GM18870 (cell line): ENCODE data around the gene NHSL1.
"Not testable (repeated sequence)": the region's sequence is repeated elsewhere in the genome, so short reads cannot be mapped to it uniquely, and the experiment has no call there.

ENCODE experiments used
- ATAC-seq: cut with Tn5 transposase; IDR thresholded peaks from one replicate; pipeline ENCODE4 v1.9.1; 2021; ENCODE audit warnings: moderate library complexity; ENCODE audit not compliant: unreplicated experiment

The NHSL1 gene

DNA sequence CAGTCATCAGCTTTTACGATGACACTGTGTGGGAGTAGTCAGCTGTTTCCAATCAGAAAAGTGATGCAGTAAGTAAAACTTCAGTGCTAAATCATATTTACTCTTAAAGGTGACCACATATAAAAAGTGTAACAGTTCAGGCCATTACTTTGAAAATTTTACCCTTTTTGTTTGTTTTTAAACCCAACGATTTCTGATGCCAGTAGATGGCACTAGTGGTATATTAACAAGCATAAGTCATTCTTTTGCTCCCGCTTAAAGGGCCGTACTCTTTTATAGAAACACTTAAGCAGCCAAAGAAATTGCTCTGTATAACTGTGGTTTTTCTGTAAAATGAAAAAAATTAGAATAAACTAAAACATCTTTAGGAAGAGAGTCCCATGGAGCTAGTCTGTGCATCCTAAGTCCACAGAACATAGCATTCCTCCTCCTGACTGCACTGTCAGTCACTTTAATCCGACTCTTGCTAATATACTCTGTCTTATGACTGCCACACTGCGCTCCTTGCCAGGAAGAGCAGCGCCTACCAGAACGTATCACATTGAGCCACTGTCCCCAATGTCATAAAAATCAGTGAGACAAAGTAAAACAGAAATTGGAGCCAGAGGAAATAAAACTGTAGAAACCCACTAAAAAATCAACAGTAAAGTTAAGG is 70.2 kb downstream of the NHSL1 start:
- no peak for ATAC-seq

DNA sequence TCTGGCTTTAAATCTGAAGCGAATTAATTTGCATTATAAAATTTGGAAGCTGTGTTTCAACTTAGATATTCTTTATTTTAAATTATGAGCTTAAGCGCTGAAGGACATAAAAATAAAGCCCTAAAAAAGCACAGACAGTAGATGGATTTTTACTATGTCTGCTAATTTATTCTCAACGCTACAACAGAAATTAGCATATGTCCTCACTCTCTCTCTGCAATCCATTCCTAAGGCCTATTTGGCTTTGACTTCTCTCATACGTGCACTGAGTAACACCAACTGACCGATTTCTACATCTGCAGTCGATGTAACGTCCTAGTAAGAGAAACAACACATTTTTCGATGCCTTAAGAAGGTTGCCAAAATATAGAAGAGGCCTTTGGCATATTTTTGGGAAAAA is 71.6 kb downstream of the NHSL1 start:
- ATAC-seq, result no peak

DNA sequence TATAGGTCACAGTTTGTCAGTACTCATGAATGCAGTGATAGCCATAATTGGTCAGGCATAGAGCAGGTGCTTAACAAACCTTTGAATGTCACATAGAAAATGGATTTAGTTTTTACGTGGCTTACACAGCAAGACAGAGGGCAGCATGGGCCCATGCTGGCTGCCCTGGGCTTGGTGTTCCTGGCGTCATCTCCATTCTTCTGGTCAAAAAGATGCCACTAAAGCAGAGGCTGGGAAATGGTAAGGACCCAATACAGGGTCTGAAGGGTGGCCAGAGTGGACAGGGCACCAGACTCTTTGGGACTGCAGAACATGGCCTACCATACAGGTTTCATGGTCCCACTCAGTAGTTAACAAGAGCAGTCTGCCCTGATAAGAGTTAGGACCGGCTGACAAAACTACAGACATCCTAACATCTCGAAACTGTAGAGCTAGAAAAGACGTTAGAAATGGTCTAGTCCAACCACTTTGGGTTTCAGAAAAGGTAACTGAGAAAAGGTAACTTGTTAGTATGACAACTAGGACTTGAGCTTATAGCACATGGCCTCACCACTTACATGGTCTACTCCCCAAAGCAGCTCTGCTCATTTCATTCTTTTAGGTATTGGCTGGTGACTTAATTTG is 72.7 kb downstream of the NHSL1 start:
- ATAC-seq, result no peak

DNA sequence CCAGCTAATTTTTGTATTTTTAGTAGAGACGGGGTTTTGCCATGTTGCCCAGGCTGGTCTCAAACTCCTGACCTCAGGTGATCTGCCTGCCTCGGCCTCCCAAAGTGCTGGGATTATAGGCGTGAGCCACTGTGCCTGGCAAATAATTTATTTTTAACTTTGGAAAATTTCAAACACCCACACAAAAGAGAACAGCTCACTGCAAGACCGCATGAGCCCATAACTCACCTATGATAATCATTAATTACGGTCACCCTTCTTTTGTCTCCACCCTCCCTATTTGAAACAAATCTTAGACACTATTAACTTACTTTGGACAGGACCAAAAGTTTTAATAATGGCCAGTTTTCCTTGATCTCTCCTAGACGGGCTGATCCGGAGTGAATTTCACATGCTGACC is 74.0 kb downstream of the NHSL1 start:
- ATAC-seq, result not testable (repeated sequence)

DNA sequence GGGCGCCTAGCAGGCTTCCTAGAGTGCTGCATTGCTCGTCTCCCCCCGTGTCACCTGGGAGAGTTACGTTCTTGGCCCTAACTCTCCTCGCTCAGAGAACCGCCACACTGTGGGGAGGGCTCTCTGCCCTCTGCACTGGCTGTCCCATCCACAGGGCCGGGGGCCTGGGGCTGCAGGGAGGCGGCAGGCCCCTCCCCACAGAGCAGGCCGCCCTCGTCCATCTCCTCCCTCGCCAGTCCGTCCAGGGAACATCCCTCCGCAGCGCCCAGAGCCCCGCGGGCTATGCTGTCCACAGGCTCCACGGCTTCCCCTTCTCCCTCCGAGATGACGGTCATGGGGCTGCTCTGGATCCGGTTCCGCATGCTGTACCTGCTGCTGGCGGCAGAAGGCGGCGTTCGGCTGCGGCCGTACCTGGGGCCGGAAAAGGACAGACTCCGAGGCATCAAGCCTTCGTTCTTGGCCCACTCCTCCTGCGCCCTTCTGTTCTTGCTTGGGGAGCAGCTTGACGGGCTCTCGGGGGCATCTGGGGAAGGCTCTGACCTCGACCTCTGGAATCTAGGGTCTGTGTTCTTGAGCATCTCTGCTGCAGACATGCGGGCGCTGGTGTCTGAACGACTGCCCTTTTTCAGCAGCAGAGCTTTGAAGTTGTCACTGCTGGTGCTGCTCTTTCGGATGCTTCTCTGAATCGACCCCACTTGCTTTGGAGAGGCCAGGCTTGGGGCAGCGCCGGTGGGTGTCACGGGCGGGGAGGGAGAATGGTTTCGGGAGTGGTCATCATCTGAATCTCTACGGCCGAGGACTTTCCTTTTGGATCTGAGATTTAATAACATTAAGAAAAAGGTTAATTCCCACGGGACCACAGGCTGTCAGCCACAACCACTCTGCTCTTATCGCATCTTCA is 75.0 kb downstream of the NHSL1 start:
- ATAC-seq, result no peak

DNA sequence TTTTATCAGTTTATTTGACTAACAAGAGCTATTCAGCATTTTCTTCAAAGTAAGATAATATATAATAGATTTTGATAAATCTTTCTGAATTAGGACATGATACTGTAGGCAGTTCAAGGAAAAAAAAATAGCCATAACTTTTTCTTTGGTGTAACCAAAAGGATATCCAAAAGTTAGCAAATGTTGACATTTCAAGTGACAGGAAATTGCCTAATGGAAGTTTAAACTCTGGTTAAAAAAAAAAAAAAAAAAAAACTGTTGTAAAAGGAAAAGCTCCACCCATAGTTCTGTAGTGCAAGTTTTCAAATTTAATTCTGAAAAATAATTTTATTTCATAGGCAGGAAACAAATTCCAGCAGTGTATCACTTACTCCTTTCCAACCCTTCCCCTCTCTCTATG is 76.4 kb downstream of the NHSL1 start:
- no peak for ATAC-seq

DNA sequence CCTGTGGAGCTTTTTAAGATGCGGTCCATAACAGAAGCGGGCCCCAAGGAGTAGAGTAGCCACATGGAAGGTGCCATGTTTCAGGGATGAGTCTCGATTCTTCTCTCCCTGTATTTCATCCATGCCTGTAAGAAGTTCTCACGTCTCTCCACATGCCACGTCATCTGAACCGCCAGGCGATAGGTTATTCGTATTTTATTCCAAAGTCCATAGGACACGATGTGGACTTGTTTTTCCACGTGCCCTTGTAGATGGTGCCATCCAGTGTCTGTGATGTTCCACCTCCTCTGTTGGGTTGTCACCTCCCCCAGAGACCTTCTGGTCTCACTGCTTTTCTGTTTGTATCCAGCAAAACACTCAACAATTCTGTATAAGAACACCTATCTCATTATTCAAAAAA is 77.7 kb downstream of the NHSL1 start:
- ATAC-seq, result no peak

DNA sequence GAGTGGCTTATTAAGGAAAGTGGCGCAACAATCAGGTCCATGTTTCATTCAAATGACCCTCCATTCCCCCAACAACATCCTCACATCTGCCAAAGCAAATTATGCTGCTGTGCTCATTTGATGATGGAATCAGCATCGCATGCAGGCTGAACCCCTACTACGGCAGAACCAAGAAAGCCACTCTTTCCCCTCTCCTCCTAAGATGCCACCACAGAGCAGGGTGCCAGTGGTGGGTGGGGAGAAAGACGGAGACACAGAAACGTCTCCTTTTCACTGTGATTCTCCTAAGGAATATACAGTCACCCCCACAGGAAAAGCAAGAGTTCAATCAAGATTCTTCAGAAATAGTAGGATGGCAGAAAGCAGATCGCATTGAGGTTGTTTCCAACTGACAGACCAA is 78.2 kb downstream of the NHSL1 start:
- ATAC-seq, result no peak

DNA sequence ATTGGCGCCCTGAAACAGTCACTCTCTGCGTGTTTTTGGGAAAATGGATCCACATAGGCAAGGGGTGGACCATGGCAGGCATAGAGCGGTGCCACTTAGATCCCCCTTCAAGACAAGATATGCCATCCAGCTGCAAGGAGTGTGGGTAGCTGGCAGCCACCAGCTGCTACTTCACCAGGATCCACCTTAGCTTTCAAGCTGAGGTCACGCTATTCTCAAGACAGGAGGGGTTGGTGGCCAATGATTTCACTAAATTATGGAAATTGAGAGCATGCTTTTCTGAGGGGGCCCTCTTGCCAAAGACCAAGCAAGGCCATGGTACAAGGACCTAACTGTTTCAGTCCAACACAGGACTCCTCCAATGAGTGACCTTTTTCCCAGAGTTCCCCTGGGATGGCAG is 78.9 kb downstream of the NHSL1 start:
- ATAC-seq, result no peak

DNA sequence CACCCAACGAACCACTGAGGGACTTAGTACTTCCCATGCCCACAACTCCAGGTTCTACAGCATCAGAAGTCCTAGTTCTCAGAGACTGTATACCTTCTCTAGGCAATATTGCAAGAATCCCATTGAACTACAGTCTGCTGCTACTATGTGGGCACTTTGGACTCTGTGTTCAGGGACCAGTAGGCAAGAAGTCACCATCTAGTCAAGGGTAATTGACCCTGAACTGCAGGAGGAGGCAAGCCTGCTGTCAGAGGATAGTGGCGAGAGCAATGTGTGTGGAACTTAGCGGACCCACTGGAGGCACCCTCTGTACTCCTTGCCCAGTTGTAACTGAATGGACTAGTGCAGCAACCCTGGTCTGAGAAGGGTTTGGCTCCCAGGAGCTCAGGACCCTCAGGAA is 79.5 kb downstream of the NHSL1 start:
- ATAC-seq, result no peak

DNA sequence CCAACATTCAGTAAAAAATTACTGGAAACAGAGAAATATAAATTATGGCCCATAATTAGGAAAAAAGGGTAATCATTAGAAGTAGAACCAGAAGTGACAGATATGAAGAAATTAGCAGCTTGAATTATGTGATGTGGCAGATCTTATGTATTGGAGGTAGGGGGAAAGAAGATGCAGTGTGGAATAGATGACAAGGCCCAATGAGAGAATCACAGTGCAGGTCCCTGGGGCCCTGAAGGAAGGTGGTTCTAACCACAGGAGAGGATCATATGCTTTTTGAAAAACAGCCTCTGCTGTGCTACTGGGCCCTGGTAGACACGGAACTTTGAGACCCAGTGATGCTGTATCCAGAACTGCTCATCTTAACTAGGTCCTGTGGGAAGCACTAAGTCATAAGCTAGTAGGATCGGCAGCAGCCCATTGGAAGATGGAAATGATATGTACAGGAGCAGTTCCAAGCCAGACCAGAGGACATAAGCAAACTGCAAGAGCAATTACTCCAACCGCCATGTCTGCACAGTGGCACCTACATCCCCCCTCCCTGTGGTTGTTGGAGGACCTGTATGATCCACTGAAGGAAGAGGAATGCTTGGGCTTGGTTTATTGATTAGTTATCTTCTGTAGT is 81.1 kb downstream of the NHSL1 start:
- ATAC-seq, result no peak

DNA sequence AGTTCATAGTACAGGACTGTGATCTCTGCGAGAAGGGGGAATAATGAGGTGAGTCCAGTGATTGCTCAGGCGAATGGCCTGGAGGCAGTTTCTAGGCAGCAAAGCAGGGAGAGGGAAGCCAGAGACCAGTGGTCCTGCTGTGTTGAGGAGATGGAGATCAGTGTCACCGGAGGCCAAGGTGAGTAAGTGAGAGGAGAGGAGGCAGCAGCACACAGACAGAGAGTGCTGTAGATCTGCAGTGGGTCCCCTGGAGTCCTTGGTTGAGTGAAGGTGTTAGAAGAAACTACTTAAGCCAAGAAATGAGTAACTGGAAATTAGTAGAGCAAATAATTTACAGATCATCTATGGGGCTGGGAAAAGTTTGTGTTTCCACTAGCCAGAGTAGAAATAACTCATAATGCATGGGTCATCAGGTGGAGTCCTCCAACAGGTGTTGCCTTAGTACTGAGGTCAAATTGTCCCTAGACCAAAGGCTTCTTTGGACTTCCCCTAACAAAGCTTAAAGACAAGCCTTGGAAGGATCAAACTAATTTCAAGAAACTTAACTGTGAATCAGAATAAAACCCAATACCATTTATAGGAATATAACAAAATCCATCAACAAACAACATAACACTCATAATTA is 81.7 kb downstream of the NHSL1 start:
- no peak for ATAC-seq

DNA sequence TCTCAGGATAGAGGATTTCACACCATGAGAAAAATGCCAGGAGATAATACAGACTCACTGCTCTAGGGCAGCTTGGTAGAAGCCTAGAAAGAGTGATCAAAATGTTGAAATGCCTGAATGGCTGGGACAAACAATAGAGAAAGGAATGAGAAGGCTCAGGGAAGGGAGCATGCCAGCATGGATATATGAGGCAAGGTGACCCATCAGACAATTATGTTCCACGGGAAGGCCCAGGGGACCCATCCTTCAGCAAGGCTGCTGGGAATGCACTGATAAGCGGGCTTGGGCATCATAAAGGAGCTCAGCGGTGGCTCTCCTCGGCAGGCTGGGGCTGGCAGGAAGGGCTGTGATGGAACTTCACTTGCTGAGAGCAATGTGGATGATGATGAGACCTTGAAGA is 83.1 kb downstream of the NHSL1 start:
- no peak for ATAC-seq

DNA sequence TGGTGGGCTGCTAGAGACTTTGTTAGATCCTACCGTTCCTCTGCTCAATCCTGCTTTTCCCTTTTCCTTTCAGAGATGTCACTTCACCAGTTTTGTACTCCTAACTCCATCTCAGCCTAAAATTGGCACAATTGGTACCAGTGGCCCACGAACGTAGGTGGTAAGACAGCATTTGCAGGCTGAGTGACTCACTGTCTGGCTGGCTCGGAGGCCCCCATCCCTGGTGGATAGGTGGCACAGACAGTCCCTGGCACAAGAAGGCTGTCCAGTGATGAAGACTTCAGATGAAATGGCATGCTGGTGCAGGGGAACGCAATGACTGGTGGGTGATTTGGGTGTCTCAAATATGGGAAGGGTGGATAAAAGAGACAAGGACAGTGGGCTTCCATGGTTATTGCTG is 84.2 kb downstream of the NHSL1 start:
- no peak for ATAC-seq

DNA sequence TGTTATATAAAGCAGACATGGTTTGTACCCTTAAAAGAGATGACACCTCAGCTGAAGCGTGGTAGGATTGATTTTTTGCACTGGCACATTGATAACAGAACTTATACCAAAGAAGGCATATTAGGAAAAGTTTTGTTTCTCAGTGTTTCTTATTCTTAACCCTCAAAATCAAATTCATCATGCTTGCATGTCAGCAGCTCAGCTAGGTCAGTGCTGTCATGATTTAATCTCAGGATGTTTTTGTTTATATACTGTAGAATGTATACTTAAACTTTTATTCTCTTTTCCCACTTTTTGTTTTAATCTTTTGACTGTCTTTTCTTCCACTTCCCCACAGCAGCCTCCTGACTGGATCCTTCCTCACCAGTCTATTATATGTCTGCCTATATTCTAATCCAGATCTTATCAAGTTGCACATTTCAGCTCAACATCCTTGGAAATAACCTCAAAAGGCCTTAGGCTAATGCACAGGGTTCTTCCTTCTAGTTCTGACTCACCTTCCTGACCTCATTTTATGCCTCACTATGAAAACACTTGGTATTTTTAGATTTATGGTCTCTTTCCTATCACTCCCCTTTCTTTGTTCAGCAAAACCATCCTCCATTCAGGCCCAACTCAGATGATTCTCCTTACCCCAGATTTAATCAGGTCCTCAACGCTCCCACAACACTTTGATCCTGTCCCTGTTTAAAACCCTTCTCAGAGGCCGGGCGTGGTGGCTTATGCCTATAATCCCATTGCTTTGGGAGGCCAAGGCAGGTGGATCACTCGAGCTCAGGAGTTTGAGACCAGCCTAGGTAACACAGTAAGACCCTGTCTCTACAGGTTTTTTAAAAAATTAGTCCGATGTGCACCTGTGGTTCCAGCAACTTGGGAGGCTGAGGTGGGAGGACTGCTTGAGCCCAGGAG is 88.1 kb downstream of the NHSL1 start:
- ATAC-seq, result peak; percentile 79

DNA sequence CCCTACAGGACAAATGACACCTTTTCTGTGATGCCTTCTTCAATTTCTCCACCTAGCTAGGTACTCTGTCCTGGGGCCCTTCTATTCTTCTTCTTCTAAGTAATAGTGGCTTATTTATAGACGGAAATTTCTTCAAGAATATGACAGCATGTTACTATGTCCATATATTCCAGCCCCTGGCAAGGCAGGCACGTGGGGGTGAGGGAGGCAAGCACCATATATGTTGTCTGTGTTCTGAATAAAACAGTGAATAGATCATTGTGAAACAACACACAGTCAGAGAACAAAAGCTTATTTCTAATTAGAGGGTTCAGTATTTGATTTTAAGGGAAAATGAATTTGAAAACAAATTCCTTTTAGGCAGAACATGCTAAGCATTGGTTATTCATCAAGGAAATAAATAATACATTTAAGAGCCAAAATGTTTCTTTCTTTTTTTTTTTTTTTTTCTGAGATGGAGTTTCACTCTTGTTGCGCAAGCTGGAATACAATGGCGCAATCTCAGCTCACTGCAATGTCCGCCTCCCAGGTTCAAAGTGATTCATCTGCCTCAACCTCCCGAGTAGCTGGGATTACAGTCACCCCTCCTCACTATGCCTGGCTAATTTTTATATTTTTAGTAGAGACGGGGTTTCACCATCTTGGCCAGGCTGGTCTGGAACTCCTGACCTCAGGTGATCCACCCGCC is 89.1 kb downstream of the NHSL1 start:
- no peak for ATAC-seq

DNA sequence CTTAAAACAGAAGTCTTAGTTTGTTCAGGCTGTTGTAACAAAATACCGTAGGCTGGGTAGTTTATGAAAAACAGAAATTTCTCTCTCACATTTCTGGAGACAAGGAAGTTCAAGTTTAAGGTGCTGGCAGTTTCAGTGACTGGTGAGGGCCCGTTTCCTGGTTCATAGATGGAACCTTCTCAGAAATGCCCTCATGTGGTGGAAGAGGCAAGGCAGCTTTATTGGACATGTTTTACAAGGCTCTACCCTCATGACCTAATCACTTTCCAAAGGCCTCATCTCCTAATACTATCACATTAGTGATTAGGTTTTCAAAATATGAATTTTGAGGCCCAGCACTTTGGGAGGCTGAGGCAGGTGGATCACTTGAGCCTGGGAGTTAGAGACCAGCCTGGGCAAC is 92.9 kb downstream of the NHSL1 start:
- ATAC-seq, result no peak

DNA sequence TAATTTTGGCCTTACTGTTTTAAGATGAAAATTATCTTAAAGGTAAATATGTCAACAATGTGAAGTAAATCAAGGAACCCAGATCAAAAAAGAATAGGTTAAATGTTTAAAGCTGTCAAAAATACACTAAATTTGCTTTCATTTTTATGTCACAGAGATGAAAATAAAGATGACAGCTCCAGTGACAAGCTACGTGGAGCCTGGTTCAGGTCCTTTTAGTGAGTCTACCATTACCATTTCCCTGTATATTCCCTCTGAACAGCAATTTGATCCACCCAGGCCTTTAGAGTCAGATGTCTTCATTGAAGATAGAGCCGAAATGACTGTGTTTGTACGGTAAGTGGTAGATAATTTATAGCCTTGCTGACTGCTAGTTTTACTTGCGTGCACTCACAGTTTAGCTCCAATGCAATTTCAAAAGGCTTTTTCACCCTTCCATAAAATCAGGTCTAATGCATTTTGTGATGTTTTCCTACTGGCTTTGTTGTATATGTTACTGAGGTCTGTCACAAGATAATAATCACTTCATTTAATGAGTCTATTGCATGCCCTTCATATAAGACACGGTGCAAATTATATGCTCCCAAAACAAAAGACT is 93.4 kb downstream of the NHSL1 start:
- no peak for ATAC-seq

DNA sequence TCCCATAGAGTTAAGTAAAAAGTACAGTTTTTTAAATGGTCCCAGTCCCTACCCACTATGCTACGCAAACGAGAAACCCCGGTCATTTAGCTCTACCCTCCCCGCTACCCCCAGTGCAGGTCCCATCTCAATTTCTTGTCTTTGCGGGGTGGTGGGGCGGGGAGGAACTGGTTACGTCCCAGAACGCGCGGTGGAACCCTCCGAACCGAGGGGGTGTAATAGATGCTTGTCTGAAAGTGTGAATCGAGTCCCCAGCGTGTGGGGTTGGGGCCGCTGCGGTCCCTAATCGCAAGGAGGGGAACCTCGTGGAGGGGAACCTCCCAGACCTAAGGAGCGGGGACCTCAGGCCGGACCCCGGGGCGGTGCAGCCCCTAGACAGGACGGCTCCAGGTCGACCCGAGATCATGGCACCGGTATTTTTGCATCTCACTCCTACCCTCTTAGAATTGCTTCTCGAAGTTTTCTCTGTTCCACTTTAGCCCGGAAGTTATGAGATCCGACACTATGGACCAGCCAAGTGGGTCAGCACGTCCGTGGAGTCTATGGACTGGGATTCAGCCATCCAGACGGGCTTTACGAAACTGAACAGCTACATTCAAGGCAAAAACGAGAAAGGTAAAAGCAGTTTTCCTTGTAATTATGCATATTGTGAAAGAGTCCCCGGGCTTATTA is 94.5 kb downstream of the NHSL1 start:
- ATAC-seq, result no peak
